ENCODE measurements around the gene MCC. TPM values are rescaled to one million over a fixed set of nuclear protein-coding genes. Genes with fewer than 3 reads are reported as not detected.

The MCC gene
- total RNA-seq, 2 donors from 2014 or later, result 164 to 187 TPM

DNA sequence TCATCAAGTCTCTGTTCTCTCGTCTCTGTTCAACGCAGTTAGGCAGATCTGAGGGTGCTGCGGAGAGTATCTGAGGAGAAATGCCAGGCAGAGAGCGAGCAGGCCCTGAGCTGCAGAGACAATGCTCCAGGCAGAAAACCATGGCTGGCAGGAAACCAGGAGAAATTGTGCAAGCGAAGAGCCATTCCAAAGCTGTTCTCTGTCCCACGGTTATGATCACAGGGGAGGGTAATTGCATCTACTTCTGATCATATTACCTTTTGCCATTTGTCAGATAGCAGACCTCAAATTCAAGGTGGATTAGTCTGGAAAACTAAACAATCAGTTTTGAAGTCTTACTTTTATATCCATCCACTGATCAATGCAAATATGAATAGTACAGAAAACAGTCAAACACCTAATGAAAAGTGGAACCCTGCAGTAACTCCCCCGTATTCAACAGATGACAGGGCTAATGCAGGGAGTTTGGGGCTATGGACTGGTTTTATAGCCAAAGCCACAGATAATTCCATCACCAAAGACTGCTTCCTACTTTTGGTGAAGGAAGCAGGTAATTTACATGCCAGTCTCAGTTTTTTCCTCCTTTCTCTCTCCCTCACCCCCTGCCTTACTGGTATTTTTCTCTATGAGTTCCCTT lies 283.6 kb downstream of the MCC start:
- Mint-ChIP-seq H3K27me3 (ENCODE audit: insufficient read depth) (no peaks in the 10 kb centered on the region), H3K9me3 (no peaks in the 10 kb centered on the region), H3K36me3 (ENCODE audit: low read depth) (peaks cover 6% of the 10 kb centered on the region), H3K4me3 (no peak overlapping the region), H3K27ac (peak overlapping the region; percentile 75), H3K4me1 (peaks cover 74% of the 10 kb centered on the region)
- peaks cover 39% of the 10 kb centered on the region for H3K4me1 ChIP-seq (ENCODE audit: control insufficient read depth, insufficient read depth, low read length)
- TF ChIP-seq CTCF (conservative IDR thresholded peaks at IDR 0.05), result no peak
- no peaks in the 10 kb centered on the region for H3K9me3 ChIP-seq (ENCODE audit: control insufficient read depth, low read length)
- H3K27ac ChIP-seq (ENCODE audit: low read depth, low read length), result no peak overlapping the region
- WGBS, 2 experiments (ENCODE audit: insufficient coverage in 1 of 2, insufficient read length in 1 of 2), result 82 to 91% methylated on average over 4 to 7 of the region's 7 CpGs
- H3K36me3 ChIP-seq (ENCODE audit: control insufficient read depth, insufficient read depth, low read length), result peaks cover 15% of the 10 kb centered on the region
- DNase-seq, result peak; percentile 47
- no peak overlapping the region for H3K4me3 ChIP-seq (ENCODE audit: low read length)
- H3K9ac ChIP-seq (ENCODE audit: extremely low read depth, low read length, poor library complexity, severe bottlenecking), result no peak overlapping the region
- no peaks in the 10 kb centered on the region for H3K27me3 ChIP-seq (ENCODE audit: control insufficient read depth, insufficient read depth, low read length, poor library complexity, severe bottlenecking)

GRCh38 chr5:113203916-113204315 lies 284.3 kb downstream of the MCC start:
- no peak for TF ChIP-seq CTCF (conservative IDR thresholded peaks at IDR 0.05)
- H3K27ac Mint-ChIP-seq, result peak overlapping the region; percentile 82
- WGBS, 2 experiments (ENCODE audit: insufficient coverage in 1 of 2, insufficient read length in 1 of 2), result 83 to 94% methylated on average over 5 to 7 of the region's 7 CpGs
- H3K27me3 Mint-ChIP-seq (ENCODE audit: insufficient read depth), result no peaks in the 10 kb centered on the region
- peaks cover 8% of the 10 kb centered on the region for H3K36me3 Mint-ChIP-seq (ENCODE audit: low read depth)
- H3K9me3 Mint-ChIP-seq, result no peaks in the 10 kb centered on the region
- peaks cover 43% of the 10 kb centered on the region for H3K4me1 ChIP-seq (ENCODE audit: control insufficient read depth, insufficient read depth, low read length)
- peaks cover 17% of the 10 kb centered on the region for H3K36me3 ChIP-seq (ENCODE audit: control insufficient read depth, insufficient read depth, low read length)
- DNase-seq, result peak; percentile 39
- H3K4me3 Mint-ChIP-seq, result peak overlapping the region; percentile 77
- H3K4me3 ChIP-seq (ENCODE audit: low read length), result peak overlapping the region; percentile 96
- peaks cover 73% of the 10 kb centered on the region for H3K4me1 Mint-ChIP-seq
- no peaks in the 10 kb centered on the region for H3K27me3 ChIP-seq (ENCODE audit: control insufficient read depth, insufficient read depth, low read length, poor library complexity, severe bottlenecking)
- no peak overlapping the region for H3K9ac ChIP-seq (ENCODE audit: extremely low read depth, low read length, poor library complexity, severe bottlenecking)
- H3K9me3 ChIP-seq (ENCODE audit: control insufficient read depth, low read length), result no peaks in the 10 kb centered on the region
- no peak overlapping the region for H3K27ac ChIP-seq (ENCODE audit: low read depth, low read length)

GRCh38 chr5:113202746-113203716 lies 285.2 kb downstream of the MCC start:
- Histone ChIP-seq H3K4me3 (ENCODE audit: low read length) (peak overlapping the region; percentile 96), H3K4me1 (ENCODE audit: control insufficient read depth, insufficient read depth, low read length) (peaks cover 40% of the 10 kb centered on the region), H3K9ac (ENCODE audit: extremely low read depth, low read length, poor library complexity, severe bottlenecking) (peak overlapping the region; percentile 69), H3K27ac (ENCODE audit: low read depth, low read length) (peak overlapping the region; percentile 59), H3K9me3 (ENCODE audit: control insufficient read depth, low read length) (no peaks in the 10 kb centered on the region), H3K27me3 (ENCODE audit: control insufficient read depth, insufficient read depth, low read length, poor library complexity, severe bottlenecking) (no peaks in the 10 kb centered on the region), H3K36me3 (ENCODE audit: control insufficient read depth, insufficient read depth, low read length) (peaks cover 25% of the 10 kb centered on the region)
- Mint-ChIP-seq H3K27ac (peak overlapping the region; percentile 82), H3K4me1 (peaks cover 73% of the 10 kb centered on the region), H3K9me3 (no peaks in the 10 kb centered on the region), H3K27me3 (ENCODE audit: insufficient read depth) (no peaks in the 10 kb centered on the region), H3K4me3 (peak overlapping the region; percentile 77), H3K36me3 (ENCODE audit: low read depth) (peaks cover 13% of the 10 kb centered on the region)
- WGBS, 2 experiments (ENCODE audit: insufficient coverage in 1 of 2, insufficient read length in 1 of 2), result 18 to 44% methylated on average over 12 to 26 of the region's 27 CpGs
- TF ChIP-seq CTCF (conservative IDR thresholded peaks at IDR 0.05), result no peak
- DNase-seq, result peak; percentile 91
